GM10248 (cell line): ENCODE results near the gene EFHC2.

Source experiments
- CTCF ChIA-PET: fragments of 300-600 bp; sonication (Branson Sonifier 250); formaldehyde crosslinking; extraction: SDS; loops from one replicate; lab custom pipeline; 2021; ENCODE audit warnings: antibody characterized with exemption; lab: Yijun Ruan, JAX
- POLR2A ChIA-PET: fragments of 350-650 bp; sonication (Branson Sonifier 250); formaldehyde crosslinking; extraction: SDS; loops from one replicate; lab custom pipeline; 2020; ENCODE audit warnings: antibody characterized with exemption; lab: Yijun Ruan, JAX
- DNase-seq: peaks from one replicate; pipeline ENCODE4 v3.0.0; 2012; ENCODE audit errors: extremely low spot score
- TF ChIP-seq, protein P1 (sequence below): IDR thresholded peaks from 2 replicates; pipeline ENCODE4 v1.5.1; 2012; ENCODE audit warnings: mild to moderate bottlenecking, low read depth; ENCODE audit errors: extremely low read depth, missing control alignments, control extremely low read depth

The EFHC2 gene

DNA sequence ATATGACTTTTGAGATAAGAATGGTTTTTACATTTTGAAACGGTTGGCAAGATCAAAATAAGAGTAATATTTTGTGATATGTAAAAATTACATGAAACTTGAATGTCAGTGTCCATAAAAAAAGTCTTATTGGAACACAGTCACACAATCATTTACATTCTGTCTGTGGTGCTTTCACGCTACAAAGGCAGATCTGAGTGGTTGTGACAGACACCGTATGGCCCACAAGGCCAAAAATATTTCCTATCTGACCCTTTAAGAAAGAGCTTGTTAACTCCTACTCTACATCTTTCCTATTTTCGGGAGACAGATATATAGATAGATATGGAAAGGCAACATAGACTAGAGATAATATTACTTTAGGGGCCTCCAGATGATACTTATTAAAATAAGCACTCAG, 101.9 kb downstream of the EFHC2 start:
- POLR2A ChIA-PET, result no interaction called here
- CTCF ChIA-PET, result no interaction called here
- no peak for DNase-seq
- TF ChIP-seq, protein P1, sequence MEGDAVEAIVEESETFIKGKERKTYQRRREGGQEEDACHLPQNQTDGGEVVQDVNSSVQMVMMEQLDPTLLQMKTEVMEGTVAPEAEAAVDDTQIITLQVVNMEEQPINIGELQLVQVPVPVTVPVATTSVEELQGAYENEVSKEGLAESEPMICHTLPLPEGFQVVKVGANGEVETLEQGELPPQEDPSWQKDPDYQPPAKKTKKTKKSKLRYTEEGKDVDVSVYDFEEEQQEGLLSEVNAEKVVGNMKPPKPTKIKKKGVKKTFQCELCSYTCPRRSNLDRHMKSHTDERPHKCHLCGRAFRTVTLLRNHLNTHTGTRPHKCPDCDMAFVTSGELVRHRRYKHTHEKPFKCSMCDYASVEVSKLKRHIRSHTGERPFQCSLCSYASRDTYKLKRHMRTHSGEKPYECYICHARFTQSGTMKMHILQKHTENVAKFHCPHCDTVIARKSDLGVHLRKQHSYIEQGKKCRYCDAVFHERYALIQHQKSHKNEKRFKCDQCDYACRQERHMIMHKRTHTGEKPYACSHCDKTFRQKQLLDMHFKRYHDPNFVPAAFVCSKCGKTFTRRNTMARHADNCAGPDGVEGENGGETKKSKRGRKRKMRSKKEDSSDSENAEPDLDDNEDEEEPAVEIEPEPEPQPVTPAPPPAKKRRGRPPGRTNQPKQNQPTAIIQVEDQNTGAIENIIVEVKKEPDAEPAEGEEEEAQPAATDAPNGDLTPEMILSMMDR, result no peak

DNA sequence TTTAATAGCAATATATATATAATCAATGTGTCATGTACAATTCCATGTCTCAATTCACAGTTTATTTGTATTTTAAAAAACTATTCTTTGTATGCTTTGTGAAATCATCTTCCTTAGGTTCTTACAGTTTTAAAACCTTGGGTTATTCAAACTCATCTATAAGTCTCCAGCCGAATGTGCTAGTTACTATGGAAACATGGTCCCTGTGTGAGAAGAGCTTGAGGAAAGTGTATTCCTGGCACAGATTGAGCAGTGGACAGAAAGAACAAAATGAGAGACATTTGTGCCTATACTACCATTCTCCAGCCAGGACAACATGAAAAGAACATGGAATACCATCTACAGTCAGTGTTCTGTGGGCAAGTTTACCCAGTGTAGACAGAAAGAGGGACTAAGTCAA, 103.4 kb downstream of the EFHC2 start:
- POLR2A ChIA-PET, result no interaction called here
- no peak for DNase-seq
- TF ChIP-seq, protein P1, result no peak
- CTCF ChIA-PET, result interaction anchor here (1.5 kb wide), 1 partner anchor 282 kb away, joined by 3 read pairs; no protein-coding TSS in a partner anchor

DNA sequence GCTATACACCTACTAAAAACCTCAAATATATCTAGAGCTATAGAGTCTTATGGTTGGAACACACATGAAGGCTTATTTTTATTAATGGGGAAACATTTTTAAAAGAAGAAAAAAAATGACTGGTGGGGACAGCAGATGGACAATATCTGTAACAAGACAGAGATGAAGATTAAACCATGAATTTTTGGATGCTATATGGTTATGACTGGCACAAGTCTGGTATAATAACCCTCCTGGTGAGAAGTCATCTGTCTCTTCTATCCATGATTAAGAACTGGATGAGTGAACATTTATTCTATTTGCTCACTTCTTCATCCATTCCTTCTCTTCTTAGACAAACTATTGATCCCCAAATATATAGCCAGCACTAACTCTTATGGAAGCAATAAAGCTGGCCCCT, 104.4 kb downstream of the EFHC2 start:
- ChIA-PET POLR2A (no interaction called here), CTCF (interaction anchor here (1.5 kb wide), 1 partner anchor 281 kb away, joined by 3 read pairs; no protein-coding TSS in a partner anchor)
- TF ChIP-seq, protein P1, result no peak
- no peak for DNase-seq

DNA sequence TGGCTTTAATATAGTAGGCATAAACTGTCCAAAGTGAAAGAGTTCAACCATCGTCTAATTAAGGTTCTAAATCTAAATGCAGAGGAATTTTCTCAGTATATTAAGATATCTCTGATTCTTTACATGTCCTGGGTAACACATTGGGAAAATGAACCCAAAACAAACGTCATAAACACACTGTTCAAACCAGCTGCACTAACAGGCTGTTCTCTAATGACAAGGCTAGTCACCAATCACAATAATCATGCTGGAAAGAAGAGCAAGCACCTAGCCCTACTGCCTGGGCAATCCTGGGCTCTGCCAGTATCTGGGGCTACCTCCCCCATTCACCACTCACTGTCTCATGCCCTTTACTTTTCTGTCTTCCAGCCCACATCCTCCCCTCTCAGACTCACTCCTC, 107.9 kb downstream of the EFHC2 start:
- TF ChIP-seq, protein P1, result no peak
- POLR2A ChIA-PET, result no interaction called here
- CTCF ChIA-PET, result no interaction called here
- DNase-seq, result no peak

DNA sequence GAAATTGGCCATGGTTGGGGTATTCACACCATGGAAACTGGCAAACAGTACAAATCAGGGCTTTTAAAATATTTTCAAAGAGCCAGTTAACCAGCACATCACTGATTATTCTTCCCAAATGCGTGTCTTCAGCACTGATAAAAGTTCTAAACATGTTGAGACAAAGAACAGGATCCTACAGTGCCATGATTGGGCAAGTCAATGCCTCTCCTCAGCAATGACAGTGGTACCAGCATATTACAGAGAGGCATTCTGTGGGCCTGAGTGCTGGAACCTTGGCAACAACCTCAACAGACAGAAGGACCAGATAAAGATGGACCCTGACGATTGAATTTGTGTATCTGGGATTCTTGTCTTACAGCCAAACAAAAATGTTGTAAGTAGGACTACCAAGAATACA, 108.9 kb downstream of the EFHC2 start:
- DNase-seq, result no peak
- TF ChIP-seq, protein P1, result no peak
- CTCF ChIA-PET, result no interaction called here
- POLR2A ChIA-PET, result no interaction called here

DNA sequence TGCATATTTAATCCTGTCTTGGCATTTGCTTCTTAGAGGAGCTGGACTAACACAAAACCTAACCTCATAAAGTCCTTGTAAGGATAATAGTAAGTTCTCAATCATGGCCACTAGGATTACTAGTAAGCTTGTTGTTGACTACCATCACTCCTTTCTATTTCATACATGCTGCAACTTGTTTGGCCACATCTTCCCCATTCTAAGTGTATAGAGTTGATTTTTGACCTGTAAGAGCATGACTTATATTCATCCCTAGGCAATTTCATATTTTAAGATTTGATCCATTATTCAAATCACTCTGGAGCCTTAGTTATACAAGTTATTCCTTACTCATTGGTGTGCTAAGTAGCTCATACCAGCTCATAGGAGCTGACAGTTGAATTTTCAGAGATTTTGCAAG, 109.4 kb downstream of the EFHC2 start:
- POLR2A ChIA-PET, result no interaction called here
- TF ChIP-seq, protein P1, result no peak

DNA sequence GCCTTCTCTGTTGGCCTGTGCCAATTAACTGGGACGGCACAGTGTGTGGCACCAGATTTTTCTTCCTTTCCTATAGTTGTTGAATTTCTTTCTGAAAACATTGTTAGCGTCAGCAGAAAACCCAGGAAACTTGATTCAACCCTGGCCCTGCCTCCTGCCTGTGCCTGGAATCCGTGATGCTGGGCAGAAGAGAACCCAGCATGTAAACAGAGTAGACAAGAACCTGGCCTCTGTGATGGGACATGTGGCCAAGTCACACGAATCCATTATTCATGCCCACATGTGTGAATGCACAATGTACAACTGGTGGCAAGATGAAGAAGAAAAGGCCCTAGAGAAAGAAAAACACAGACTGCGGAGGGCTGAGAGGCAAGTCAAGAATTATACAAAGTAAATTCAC, 111.4 kb downstream of the EFHC2 start:
- DNase-seq, result no peak
- ChIA-PET POLR2A (no interaction called here), CTCF (no interaction called here)
- TF ChIP-seq, protein P1, result no peak

More for the DNA sequence above, 109.4 kb downstream of the EFHC2 start:
- CTCF ChIA-PET, result no interaction called here
- DNase-seq, result no peak
